ENCODE results near the gene PID1. TPM values are rescaled to one million over a fixed set of nuclear protein-coding genes. Genes with fewer than 3 reads are reported as not detected.

PID1 gene
- total RNA-seq, 2 donors from 2014 or later = 13.0 to 13.8 TPM

GRCh38 chr2:229181641-229182040 lies 89.4 kb downstream of the PID1 start:
- Histone ChIP-seq H3K36me3 (replicated peaks in 1 of 2; ENCODE audit: insufficient read depth in 1 of 2, low read depth in 2 of 2) (no peaks in the 10 kb centered on the region), H3K9me3 (no peaks in the 10 kb centered on the region), H3K4me1 (peaks cover 15% of the 10 kb centered on the region), H3K4me3 (no peak overlapping the region), H3K27ac (no peak overlapping the region), H3K27me3 (no peaks in the 10 kb centered on the region)
- DNase-seq (no peak), ATAC-seq (no peak)
- TF ChIP-seq CTCF (IDR thresholded peaks at IDR 0.05) (no peak), POLR2A (IDR thresholded peaks at IDR 0.05) (no peak)
- intact Hi-C loops (cut with DNase I) = no loop called here

DNA sequence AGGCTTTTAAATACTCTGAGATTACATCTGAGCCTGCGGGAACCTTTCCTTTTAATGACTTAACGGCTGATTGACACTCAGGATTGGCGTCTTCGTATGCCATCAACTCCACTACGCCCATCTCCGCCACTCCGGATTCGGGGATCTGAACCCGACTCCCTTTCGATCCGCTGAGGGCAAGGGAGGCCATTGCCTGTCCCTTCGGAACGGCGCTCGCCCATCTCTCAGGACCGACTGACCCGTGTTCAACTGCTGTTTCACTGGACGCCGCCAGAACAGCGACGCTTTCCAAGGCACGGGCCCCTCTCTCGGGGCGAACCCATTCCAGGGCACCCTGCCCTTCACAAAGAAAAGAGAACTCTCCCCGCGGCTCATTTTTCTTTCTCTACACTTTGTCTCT lies 90.4 kb downstream of the PID1 start:
- no peak for DNase-seq
- Histone ChIP-seq H3K4me3 (no peak overlapping the region), H3K9me3 (no peaks in the 10 kb centered on the region), H3K4me1 (peaks cover 15% of the 10 kb centered on the region), H3K27me3 (no peaks in the 10 kb centered on the region), H3K36me3 (replicated peaks in 1 of 2; ENCODE audit: insufficient read depth in 1 of 2, low read depth in 2 of 2) (no peaks in the 10 kb centered on the region), H3K27ac (no peak overlapping the region)
- ATAC-seq = no peak
- intact Hi-C loops (cut with DNase I) = no loop called here
- TF ChIP-seq CTCF (IDR thresholded peaks at IDR 0.05) (no peak), POLR2A (IDR thresholded peaks at IDR 0.05) (no peak)
- 95 to 96% methylated on average over 26 of the region's 26 CpGs for WGBS, 2 donors

- Histone ChIP-seq H3K27me3 (no peaks in the 10 kb centered on the region), H3K27ac (peak overlapping the region in 3 of 4 donors; percentile 1 to 37 (median 1)), H3K9me3 (peaks cover 0 to 3% (median 0%) of the 10 kb centered on the region in 3 donors), H3K36me3 (replicated peaks in 1 of 2; ENCODE audit: insufficient read depth in 1 of 2, low read depth in 2 of 2) (no peaks in the 10 kb centered on the region), H3K4me3 (no peak overlapping the region), H3K4me1 (peaks cover 15% of the 10 kb centered on the region)
- TF ChIP-seq POLR2A (IDR thresholded peaks at IDR 0.05) (no peak), CTCF (IDR thresholded peaks at IDR 0.05) (no peak)
- DNase-seq = peak in 2 of 4 donors; percentile 25 to 36
- intact Hi-C loops (cut with DNase I) = no loop called here
- WGBS, 2 donors = 14 to 25% methylated on average over 4 of the region's 4 CpGs
- ATAC-seq = peak; percentile 59
Measured at GRCh38 chr2:229179628-229180027, 91.5 kb downstream of the PID1 start.

GRCh38 chr2:229178706-229179105 lies 92.4 kb downstream of the PID1 start:
- WGBS, 2 donors = 84 to 85% methylated on average over 5 of the region's 5 CpGs
- Histone ChIP-seq H3K9me3 (peaks cover 0 to 3% (median 0%) of the 10 kb centered on the region in 3 donors), H3K36me3 (replicated peaks in 1 of 2; ENCODE audit: insufficient read depth in 1 of 2, low read depth in 2 of 2) (no peaks in the 10 kb centered on the region), H3K4me1 (peaks cover 15% of the 10 kb centered on the region), H3K4me3 (no peak overlapping the region), H3K27me3 (no peaks in the 10 kb centered on the region), H3K27ac (no peak overlapping the region)
- TF ChIP-seq CTCF (IDR thresholded peaks at IDR 0.05) = no peak
- no peak for TF ChIP-seq POLR2A (IDR thresholded peaks at IDR 0.05)
- intact Hi-C loops (cut with DNase I) = no loop called here
- ATAC-seq (no peak), DNase-seq (no peak)

- 92 to 93% methylated on average over 3 of the region's 3 CpGs for WGBS, 2 donors
- Histone ChIP-seq H3K27ac (no peak overlapping the region), H3K27me3 (no peaks in the 10 kb centered on the region), H3K9me3 (peaks cover 0 to 3% (median 0%) of the 10 kb centered on the region in 3 donors), H3K4me1 (peaks cover 15% of the 10 kb centered on the region), H3K36me3 (replicated peaks in 1 of 2; ENCODE audit: insufficient read depth in 1 of 2, low read depth in 2 of 2) (no peaks in the 10 kb centered on the region), H3K4me3 (no peak overlapping the region)
- DNase-seq (no peak), ATAC-seq (no peak)
- intact Hi-C loops (cut with DNase I) = no loop called here
- no peak for TF ChIP-seq POLR2A (IDR thresholded peaks at IDR 0.05)
- no peak for TF ChIP-seq CTCF (IDR thresholded peaks at IDR 0.05)
Measured at GRCh38 chr2:229178117-229178516, 93.0 kb downstream of the PID1 start.

Measured in body of pancreas (tissue), 4 donors.